ENCODE results near the gene CDH8.
"Not testable (repeated sequence)": the region's sequence is repeated elsewhere in the genome, so short reads cannot be mapped to it uniquely, and the experiment has no call there.

Gene CDH8

GRCh38 chr16:61937646-61938045 lies 98.6 kb downstream of the CDH8 start:
- no peak overlapping the region for H3K9ac ChIP-seq (ENCODE audit: insufficient read length)
- no peak for TF ChIP-seq POLR2AphosphoS5 (IDR thresholded peaks at IDR 0.05; ENCODE audit: borderline replicate concordance, low read depth, low read length)
- TF ChIP-seq FOXP2 (optimal IDR thresholded peaks at IDR 0.05; ENCODE audit: control extremely low read depth, extremely low read length, insufficient read depth): no peak
- TF ChIP-seq EZH2 (IDR thresholded peaks at IDR 0.05): no peak
- H3K9me3 ChIP-seq (ENCODE audit: low read depth, low read length): no peaks in the 10 kb centered on the region
- no peak overlapping the region for H3K4me3 ChIP-seq
- no peaks in the 10 kb centered on the region for H3K36me3 ChIP-seq (ENCODE audit: insufficient read depth, low read length)
- no peak overlapping the region for H3K27ac ChIP-seq
- DNase-seq (ENCODE audit: low read depth, low spot score): no peak

- no peak for TF ChIP-seq EZH2 (IDR thresholded peaks at IDR 0.05)
- H3K9me3 ChIP-seq (ENCODE audit: low read depth, low read length): no peaks in the 10 kb centered on the region
- DNase-seq (ENCODE audit: low read depth, low spot score): no peak
- H3K27ac ChIP-seq: no peak overlapping the region
- H3K9ac ChIP-seq (ENCODE audit: insufficient read length): no peak overlapping the region
- no peak overlapping the region for H3K4me3 ChIP-seq
- H3K36me3 ChIP-seq (ENCODE audit: insufficient read depth, low read length): no peaks in the 10 kb centered on the region
Observed at GRCh38 chr16:61936522-61936921, 99.7 kb downstream of the CDH8 start.

GRCh38 chr16:61934601-61935000 lies 101.6 kb downstream of the CDH8 start:
- no peak overlapping the region for H3K27ac ChIP-seq
- no peaks in the 10 kb centered on the region for H3K9me3 ChIP-seq (ENCODE audit: low read depth, low read length)
- no peaks in the 10 kb centered on the region for H3K36me3 ChIP-seq (ENCODE audit: insufficient read depth, low read length)
- no peak overlapping the region for H3K4me3 ChIP-seq
- DNase-seq (ENCODE audit: low read depth, low spot score): no peak
- H3K9ac ChIP-seq (ENCODE audit: insufficient read length): no peak overlapping the region
- no peak for TF ChIP-seq POLR2AphosphoS5 (IDR thresholded peaks at IDR 0.05; ENCODE audit: borderline replicate concordance, low read depth, low read length)
- no peak for TF ChIP-seq FOXP2 (optimal IDR thresholded peaks at IDR 0.05; ENCODE audit: control extremely low read depth, extremely low read length, insufficient read depth)

GRCh38 chr16:61929776-61930175 lies 106.5 kb downstream of the CDH8 start:
- Histone ChIP-seq H3K9me3 (ENCODE audit: low read depth, low read length) (no peaks in the 10 kb centered on the region), H3K27ac (no peak overlapping the region), H3K4me3 (no peak overlapping the region), H3K9ac (ENCODE audit: insufficient read length) (no peak overlapping the region), H3K36me3 (ENCODE audit: insufficient read depth, low read length) (no peaks in the 10 kb centered on the region)
- TF ChIP-seq FOXP2 (optimal IDR thresholded peaks at IDR 0.05; ENCODE audit: control extremely low read depth, extremely low read length, insufficient read depth) (no peak), POLR2AphosphoS5 (IDR thresholded peaks at IDR 0.05; ENCODE audit: borderline replicate concordance, low read depth, low read length) (no peak), EZH2 (IDR thresholded peaks at IDR 0.05) (no peak)
- no peak for DNase-seq (ENCODE audit: low read depth, low spot score)

- TF ChIP-seq FOXP2 (optimal IDR thresholded peaks at IDR 0.05; ENCODE audit: control extremely low read depth, extremely low read length, insufficient read depth) (no peak), POLR2AphosphoS5 (IDR thresholded peaks at IDR 0.05; ENCODE audit: borderline replicate concordance, low read depth, low read length) (no peak), EZH2 (IDR thresholded peaks at IDR 0.05) (no peak)
- no peak overlapping the region for H3K9ac ChIP-seq (ENCODE audit: insufficient read length)
- DNase-seq (ENCODE audit: low read depth, low spot score): no peak
Observed at GRCh38 chr16:61926766-61927165, 109.5 kb downstream of the CDH8 start.

GRCh38 chr16:61923629-61924028 lies 112.6 kb downstream of the CDH8 start:
- Histone ChIP-seq H3K27ac (no peak overlapping the region), H3K9ac (ENCODE audit: insufficient read length) (no peak overlapping the region), H3K4me3 (no peak overlapping the region), H3K36me3 (ENCODE audit: insufficient read depth, low read length) (no peaks in the 10 kb centered on the region), H3K9me3 (ENCODE audit: low read depth, low read length) (no peaks in the 10 kb centered on the region)
- TF ChIP-seq EZH2 (IDR thresholded peaks at IDR 0.05): no peak
- no peak for TF ChIP-seq POLR2AphosphoS5 (IDR thresholded peaks at IDR 0.05; ENCODE audit: borderline replicate concordance, low read depth, low read length)
- no peak for TF ChIP-seq FOXP2 (optimal IDR thresholded peaks at IDR 0.05; ENCODE audit: control extremely low read depth, extremely low read length, insufficient read depth)
- no peak for DNase-seq (ENCODE audit: low read depth, low spot score)

More at GRCh38 chr16:61926766-61927165, 109.5 kb downstream of the CDH8 start:
- H3K4me3 ChIP-seq: no peak overlapping the region
- no peaks in the 10 kb centered on the region for H3K9me3 ChIP-seq (ENCODE audit: low read depth, low read length)
- no peak overlapping the region for H3K27ac ChIP-seq
- no peaks in the 10 kb centered on the region for H3K36me3 ChIP-seq (ENCODE audit: insufficient read depth, low read length)

- TF ChIP-seq EZH2 (IDR thresholded peaks at IDR 0.05) (no peak), FOXP2 (optimal IDR thresholded peaks at IDR 0.05; ENCODE audit: control extremely low read depth, extremely low read length, insufficient read depth) (no peak), POLR2AphosphoS5 (IDR thresholded peaks at IDR 0.05; ENCODE audit: borderline replicate concordance, low read depth, low read length) (no peak)
- H3K36me3 ChIP-seq (ENCODE audit: insufficient read depth, low read length): no peaks in the 10 kb centered on the region
Observed at GRCh38 chr16:61921373-61921772, 114.9 kb downstream of the CDH8 start.

GRCh38 chr16:61917865-61918826 lies 118.1 kb downstream of the CDH8 start:
- H3K9me3 ChIP-seq (ENCODE audit: low read depth, low read length); DNase-seq (ENCODE audit: low read depth, low spot score); H3K9ac ChIP-seq (ENCODE audit: insufficient read length); H3K4me3 ChIP-seq; H3K27ac ChIP-seq; H3K36me3 ChIP-seq (ENCODE audit: insufficient read depth, low read length): not testable (repeated sequence)

More at GRCh38 chr16:61921373-61921772, 114.9 kb downstream of the CDH8 start:
- H3K27ac ChIP-seq: no peak overlapping the region
- H3K9me3 ChIP-seq (ENCODE audit: low read depth, low read length): no peaks in the 10 kb centered on the region
- no peak overlapping the region for H3K4me3 ChIP-seq
- H3K9ac ChIP-seq (ENCODE audit: insufficient read length): no peak overlapping the region
- DNase-seq (ENCODE audit: low read depth, low spot score): no peak

GRCh38 chr16:61915569-61915968 lies 120.7 kb downstream of the CDH8 start:
- TF ChIP-seq EZH2 (IDR thresholded peaks at IDR 0.05): no peak
- no peak for TF ChIP-seq POLR2AphosphoS5 (IDR thresholded peaks at IDR 0.05; ENCODE audit: borderline replicate concordance, low read depth, low read length)
- no peak for TF ChIP-seq FOXP2 (optimal IDR thresholded peaks at IDR 0.05; ENCODE audit: control extremely low read depth, extremely low read length, insufficient read depth)
- Histone ChIP-seq H3K4me3 (no peak overlapping the region), H3K9me3 (ENCODE audit: low read depth, low read length) (no peaks in the 10 kb centered on the region), H3K9ac (ENCODE audit: insufficient read length) (no peak overlapping the region), H3K36me3 (ENCODE audit: insufficient read depth, low read length) (no peaks in the 10 kb centered on the region), H3K27ac (no peak overlapping the region)
- no peak for DNase-seq (ENCODE audit: low read depth, low spot score)
